ENCODE results near the gene LCA5L.
A peak's percentile ranks its signal among the peaks of the same experiment; 100 is the strongest.
"Not testable (repeated sequence)": the region's sequence is repeated elsewhere in the genome, so short reads cannot be mapped to it uniquely, and the experiment has no call there.

Gene LCA5L

DNA sequence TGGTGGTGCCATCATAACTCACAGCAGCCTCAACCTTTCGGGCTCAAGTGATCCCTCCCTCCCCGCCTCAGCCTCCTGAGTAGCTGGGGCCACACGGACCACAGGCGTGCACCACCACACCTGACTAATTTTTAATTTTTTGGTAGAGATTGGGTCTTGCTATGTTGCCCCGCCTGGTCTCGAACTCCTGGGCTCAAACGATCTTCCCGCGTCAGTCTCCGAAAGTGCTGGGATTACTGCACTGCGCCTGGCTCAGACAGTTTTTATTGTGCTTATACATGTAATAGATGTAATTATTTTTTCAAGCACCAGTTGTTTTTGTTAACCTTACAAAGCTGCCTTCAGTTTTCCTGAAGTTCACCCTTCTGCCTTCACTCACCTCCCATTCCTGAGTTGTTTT is 58.7 kb downstream of the LCA5L start:
- no peak for DNase-seq

DNA sequence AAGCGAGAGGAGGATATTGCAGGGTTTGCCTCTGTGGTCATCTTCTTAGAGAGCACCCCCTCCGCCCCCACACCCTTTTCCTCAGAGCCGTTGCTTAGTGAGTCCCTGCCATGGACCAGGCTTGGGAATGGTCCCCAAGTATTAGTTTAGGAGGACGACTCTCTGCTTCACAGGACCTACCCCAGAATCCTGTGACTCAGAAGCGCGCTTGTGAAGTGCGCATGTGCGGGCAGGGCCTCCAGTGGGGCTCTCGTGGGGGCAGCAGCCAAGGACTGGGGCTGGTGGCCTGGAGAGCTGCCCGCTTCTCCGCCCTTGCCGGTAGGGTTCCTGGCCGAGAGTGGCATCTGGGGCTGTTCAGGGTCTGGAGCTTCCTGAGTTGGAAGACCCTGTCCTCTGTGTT is 59.4 kb downstream of the LCA5L start:
- DNase-seq: no peak

DNA sequence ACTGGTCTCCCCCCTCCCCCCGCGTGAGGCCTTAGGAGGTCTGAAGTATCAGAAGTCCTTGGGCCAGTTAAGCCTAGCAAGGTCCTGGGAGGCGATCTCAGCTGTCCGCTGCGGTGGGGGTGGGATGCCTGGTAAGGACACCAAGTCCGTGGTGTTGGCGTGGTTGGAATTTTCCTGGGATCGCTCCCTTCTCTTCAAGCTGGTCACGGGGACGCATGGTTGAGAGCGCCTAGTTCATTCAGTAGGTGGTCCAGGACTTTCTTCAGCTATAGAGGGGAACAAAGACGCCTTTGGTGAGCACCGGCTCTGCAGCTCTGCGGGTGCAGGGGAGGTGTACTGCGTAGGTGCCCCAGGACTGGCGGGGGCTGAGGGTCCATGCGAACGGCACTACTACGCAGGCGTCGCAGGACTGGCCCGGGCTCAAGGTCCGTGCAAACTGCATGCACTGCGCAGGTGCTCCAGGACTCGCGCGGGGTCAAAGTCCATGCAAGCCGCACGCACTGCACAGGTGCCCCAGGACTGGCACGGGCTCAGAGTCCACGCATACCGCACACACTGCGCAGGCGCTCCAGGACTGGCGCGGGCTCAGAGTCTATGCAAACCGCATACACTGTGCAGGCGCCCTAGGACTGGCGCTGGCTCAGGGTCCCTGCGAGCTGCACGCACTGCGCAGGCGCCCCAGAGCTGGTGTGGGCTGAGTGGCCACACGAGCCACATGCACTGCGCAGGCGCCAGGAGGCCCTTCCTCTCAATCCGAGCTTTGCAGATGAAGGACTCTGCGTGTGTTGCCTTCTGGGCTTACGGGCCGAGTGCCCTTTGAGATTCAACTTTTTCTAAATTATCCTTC is 60.1 kb downstream of the LCA5L start:
- DNase-seq: peak; percentile 67

DNA sequence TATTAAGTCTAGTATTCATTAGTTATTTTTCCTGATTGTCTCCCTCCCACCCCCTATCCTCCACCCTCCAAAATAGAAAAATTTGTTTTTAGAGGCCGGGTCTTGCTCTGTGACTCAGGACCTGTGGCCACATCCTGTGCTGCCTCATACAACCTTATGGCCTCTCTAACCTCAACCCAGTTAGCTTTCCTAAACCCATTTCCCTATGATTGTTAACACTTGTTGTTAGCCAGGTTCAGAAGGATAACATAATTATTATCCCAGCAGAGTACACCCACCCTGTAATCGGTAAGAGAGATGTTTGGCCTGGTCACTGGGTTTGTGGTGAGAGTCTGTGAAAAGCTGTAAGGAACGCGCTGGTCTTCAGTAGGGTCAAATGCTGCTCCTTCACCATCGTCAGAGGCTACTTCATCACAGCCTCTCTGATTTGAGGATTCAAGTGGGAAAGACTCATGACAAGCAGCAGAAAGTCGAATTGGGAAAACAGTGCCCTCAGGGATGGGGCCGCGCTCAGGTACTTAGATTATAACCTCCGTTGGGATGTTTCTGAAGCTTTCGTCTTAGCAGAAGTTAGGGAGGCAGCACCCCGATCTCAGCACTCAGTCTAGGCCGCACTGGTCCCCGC is 60.8 kb downstream of the LCA5L start:
- DNase-seq: no peak

DNA sequence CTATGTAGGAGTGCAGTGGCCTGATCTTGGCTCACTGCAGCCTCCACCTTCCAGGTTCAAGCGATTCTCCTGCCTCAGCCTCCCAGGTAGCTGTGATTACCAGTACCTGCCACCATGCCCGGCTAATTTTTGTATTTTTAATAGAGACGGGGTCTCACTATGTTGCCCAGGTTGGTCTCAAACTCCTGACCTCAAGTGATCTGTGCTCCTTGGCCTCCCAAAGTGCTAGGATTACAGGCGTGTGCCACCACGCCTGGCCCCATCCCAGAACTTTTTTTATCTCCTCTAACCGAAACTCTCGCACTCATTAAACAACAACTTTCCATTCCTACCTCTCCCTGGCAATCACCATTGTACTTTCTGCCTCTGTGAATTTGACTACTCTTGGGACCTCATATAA is 63.5 kb downstream of the LCA5L start:
- not testable (repeated sequence) for DNase-seq

DNA sequence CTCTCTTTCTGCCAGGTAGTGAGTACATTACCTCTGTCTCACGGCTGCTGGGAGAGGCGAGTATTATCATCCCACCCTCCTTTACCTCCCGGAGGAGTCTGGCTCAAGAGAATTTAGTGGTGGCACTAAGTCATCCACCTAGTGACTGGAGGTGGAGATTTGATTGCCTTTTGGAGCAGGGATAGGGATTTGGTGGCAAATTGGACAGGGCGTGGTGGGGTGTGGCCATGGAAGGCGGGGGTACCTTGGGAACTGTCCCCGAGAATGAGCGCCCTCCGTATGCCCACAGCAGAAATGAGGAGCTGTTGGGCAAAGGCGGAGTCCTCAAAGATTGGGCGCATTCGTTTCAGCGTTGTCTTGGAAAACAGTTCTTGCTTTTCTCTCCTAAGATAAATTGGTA is 64.6 kb downstream of the LCA5L start:
- no peak for DNase-seq

DNA sequence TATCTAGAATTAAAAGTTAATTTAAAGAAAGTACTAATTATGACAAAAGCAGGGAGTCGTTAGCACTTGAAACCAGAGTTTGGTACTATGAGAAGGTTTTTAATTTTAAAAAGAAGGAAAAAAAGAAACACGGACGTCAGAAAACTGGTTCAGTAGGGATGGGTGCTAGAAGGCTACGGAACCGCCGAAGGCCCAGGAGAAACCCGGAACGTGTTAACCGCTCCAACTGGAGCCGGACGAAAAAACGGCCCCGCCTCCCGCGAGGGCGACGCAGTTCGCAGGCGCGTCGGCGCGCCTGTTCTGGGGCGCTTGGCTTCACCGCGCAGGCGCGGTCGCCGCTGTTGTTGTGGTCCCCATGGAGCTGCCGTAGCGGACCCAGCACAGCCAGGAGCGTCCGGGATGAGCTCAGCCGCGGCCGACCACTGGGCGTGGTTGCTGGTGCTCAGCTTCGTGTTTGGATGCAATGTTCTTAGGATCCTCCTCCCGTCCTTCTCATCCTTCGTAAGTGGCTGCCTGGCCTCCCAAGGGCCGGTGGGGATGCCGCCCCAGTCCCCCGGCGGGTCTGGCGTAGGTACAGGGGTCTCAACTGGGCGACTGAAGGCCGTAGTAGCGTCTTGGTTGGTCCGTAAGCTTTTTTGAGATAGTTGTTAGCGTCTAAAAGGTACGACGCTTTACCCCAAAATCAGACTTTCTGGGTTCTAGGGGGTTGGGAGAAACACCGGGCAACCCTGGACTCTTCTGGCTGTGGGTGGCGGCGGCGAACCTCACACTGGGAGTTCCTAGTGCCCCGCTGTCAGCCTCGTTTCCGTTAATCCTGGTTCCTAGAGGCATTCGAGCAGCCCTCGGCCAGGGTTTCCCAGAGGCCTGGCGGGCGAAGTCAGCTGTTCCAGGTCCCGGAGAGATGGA is 65.3 kb downstream of the LCA5L start:
- peak; percentile 90 for DNase-seq

DNA sequence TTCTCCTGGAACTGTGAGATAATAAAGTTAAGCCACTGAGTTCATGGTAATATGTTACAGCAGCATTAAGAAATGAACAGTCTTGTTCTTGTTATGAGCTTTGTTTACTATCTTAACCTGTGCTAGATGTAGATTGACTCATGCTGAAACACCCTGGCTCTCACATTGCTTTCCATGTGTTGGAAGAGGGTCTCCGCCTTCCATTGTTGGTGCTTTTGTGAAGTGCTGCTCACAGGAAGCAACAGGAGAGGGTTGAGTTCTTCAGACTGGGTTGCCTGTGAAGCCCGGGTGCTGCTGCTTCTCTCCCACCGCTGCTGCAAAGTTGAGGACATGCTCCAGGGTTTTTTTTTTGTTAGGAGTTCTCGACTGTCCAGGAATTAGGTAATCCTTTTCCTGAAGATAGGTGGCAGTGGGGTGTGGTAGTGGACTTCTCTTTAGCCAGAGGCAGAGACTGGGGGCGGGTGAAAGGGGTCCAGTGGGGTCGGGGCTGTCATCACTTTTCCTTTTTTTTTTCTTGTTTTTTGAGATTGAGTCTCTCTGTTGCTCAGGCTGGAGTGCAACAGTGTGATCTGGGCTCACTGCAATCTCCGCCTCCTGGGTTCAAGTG is 68.0 kb downstream of the LCA5L start:
- no peak for DNase-seq

DNA sequence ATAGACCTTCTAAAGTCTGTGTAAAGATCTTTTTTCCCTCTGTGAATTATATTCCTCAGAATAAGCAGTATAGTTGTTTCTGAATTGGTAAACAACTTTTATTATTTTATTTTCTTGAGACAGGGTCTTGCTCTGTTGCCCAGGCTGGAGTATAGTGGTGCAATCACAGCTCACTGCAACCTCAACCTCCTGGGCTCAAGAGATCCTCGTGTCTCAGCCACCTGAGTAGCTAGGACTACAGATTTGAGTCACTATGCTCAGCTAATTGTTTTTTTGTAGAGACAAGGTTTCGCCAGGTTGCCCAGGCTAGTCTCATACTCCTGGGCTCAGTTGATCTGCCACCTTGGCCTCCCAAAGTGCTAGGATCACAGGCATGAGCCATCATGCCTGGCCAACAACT is 70.1 kb downstream of the LCA5L start:
- no peak for DNase-seq

DNA sequence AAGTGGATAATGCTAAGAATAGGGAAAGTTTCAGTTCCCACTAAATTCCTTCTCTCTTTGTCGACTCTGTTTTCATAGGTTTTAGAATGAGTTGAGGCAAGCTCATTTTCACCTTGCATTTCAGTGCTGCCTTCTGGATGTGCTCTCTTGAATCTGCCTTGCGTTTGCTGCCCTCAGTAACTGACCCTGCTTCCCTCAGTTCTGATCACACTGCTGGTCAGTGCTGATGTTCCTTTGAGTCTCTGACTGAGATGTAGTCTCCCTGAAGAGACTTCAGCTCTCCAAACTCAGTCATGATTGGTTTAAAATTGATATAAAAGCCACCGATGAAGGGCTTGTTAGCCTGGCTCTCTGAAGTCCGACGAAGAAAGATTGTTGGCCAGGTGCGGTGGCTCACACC is 71.5 kb downstream of the LCA5L start:
- no peak for DNase-seq

DNA sequence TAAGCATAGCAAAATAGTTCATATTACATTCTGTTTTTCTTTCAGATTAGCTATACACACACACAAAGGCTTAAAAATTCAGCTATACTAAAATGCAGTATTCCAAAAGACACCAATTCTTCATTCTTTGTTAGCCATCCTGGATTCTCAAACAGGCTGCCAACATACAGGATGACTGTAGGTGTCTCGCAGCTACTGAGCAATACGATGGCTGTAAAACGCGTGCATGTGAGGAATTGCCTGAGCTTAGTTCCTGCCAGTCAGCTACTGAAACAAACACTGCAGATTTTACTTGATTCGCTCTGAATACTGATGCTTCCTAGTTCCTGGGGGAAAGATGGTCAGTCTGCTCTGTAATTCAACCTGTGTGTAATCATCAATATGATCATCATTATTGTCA is 71.9 kb downstream of the LCA5L start:
- DNase-seq: no peak

DNA sequence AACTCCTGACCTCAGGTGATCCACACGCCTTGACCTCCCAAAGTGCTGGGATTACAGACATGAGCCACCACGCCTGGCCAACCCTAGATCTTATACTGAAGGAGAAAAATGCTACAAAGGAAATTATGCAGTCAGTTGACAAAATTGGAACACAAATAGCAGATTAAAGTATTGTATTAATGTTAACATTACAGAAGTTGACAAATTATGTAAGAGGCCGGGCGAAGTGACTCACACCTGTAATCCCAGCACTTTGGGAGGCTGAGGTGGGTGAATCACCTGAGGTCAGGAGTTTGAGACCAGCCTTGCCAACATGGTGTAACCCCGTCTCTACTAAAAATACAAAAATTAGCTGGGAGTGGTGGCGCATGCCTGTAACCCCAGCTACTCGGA is 75.7 kb downstream of the LCA5L start:
- DNase-seq: not testable (repeated sequence)

DNA sequence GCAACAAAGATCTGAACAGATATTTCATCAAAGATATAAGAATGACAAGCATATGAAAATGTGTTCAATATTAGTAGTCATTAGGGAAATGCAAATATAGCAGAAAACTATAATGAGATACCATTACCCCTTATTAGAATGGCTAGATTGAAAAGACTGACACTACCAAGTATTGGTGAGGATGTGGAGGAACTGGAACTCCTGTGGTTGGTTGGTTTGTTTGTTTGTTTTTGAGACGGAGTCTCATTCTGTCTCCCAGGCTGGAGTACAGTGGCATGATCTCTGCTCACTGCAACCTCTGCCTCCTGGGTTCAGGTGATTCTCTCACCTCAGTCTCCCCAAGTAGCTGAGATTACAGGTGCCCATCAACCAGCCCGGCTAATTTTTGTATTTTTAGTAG is 77.8 kb downstream of the LCA5L start:
- DNase-seq: no peak

DNA sequence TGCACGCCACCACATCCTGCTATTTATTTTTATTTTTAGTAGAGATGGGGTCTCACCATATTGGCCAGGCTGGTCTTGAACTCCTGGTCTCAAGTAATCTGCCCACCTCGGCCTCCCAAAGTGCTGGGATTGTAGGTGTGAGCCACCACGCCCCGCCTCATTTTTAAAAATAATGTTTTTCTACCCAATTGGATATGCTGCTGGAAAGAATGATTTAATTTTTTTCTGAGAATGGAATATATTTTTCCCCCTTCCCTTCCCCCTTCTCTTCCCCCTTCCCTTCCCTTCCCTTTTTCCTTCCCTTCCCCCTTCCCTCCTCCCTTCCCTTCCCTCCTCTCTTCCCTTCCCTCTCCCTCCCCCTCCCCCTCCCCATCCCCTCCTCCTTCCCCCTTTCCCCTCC is 79.0 kb downstream of the LCA5L start:
- no peak for DNase-seq

DNA sequence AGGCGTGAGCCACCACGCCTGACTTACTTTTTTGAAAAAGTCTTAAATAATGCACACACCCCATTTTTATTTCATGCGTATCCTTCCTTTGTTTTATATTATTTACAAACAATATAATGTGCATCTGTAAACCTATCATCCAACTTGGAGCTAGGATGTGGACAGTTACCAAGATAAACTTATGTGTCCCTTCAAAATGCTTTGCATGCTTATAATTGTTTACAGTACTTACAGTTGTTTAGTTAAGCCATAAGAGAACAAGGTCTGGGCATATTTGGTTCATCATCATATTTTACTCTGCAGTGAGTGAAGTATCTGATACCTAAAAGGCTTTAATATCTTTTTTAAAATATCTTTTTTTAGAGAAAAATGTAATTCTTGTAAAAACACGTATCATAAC is 80.6 kb downstream of the LCA5L start:
- no peak for DNase-seq

DNA sequence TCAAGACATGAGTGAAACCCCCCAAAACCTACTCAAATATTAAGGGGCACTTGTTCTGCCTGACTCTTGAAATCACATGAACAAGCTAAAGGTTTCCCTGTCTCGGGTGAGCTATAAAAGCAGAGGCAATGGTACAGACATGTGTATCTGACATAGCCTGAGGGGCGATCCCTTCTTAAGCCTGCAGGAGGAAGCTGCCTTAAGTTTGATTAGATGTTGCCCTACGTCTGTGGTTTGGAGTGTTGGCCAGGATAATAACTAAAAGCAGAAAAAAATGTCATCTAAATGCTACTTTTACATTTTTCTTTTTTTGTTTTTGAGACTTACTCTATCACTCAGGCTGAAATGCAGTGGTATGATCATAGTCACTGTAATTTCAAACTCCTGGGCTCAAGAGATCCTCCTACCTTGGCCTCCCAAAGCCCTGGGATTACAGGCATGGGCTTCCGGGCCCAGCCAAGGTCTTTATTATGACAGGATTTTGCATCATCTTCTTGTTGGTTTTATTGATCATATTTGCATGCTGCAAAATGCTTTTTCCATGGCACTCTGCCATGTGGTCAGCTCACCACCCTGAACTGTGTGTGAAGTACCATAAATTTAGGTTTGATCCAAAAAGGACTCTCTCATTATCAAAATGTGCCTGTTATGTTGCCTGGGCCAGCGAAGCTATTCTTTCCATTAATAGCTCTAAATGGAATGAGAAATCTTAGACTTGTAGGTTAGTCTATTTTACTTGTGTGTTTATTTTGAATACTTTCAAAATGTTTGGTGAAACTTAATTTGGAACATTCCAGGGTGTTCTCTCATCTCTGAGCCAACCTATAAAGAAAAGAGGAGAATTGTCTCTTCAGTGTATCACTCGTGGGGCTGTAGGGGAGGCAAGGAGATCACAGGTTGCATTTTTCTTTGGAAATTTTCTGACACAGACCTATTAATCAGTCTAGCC is 81.7 kb downstream of the LCA5L start:
- DNase-seq: no peak

DNA sequence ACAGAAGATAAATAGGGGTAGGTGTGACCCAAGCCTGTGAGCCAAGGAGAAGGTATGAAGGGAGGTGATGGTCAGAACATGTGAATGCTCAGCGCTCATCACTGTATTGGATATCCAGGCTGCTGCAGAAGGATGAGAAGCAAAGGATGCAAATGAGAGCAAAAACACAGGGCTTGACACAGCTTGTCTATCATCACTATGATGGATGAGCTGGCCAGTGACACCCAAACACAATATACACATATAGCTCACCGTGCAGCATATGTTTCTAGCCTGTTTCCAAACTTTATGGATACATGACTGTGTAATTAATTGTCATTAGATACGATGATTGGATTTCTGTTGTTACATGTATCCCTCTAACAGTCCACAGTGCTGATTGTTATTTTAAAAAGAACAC is 82.8 kb downstream of the LCA5L start:
- no peak for DNase-seq

DNA sequence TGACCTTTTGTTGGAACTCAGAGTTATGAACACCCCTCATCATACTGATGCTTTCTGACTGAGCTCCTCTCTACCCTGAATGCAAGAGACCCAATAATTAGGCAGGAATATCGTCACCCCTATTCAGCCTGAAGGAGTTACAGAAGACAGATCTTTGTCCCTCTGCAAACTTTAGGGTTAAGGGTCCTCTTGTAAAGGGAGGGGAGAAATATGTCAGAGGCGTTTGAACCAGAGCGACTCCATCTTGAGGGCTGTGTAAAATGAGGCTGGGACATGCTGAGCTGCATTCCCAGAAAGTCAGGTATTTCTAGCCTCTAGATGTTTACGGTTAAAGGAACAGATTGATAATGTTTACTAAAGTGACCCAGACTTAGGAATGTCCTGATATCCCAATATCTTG is 86.2 kb downstream of the LCA5L start:
- no peak for DNase-seq

Measured in NCI-H510A (cell line).